MM.1S (cell line): ENCODE data around the gene CREB5.

Experiments
- CTCF ChIP-seq: fragments of 300-600 bp; sonication (generic); IDR thresholded peaks from 2 replicates; pipeline ENCODE4 v1.5.1; 2016; ENCODE audit warnings: antibody characterized with exemption, low read length, mixed read lengths
- EZH2phosphoT487 ChIP-seq: fragments of 300-600 bp; sonication (generic); IDR thresholded peaks from 2 replicates; pipeline ENCODE4 v1.6.1; 2018; ENCODE audit warnings: antibody characterized with exemption, low read length

- no peak for TF ChIP-seq CTCF
- no peak for TF ChIP-seq EZH2phosphoT487
Measured at GRCh38 chr7:28409716-28410627, 2.3 kb upstream of the CREB5 start.
